Measurements from ENCODE around the gene SIDT1. TPM values are rescaled to one million over a fixed set of nuclear protein-coding genes. Genes with fewer than 3 reads are reported as not detected.

Gene SIDT1
- total RNA-seq, 6 experiments from 2014 or later, result 0.25 to 0.53 (median 0.35) TPM

DNA sequence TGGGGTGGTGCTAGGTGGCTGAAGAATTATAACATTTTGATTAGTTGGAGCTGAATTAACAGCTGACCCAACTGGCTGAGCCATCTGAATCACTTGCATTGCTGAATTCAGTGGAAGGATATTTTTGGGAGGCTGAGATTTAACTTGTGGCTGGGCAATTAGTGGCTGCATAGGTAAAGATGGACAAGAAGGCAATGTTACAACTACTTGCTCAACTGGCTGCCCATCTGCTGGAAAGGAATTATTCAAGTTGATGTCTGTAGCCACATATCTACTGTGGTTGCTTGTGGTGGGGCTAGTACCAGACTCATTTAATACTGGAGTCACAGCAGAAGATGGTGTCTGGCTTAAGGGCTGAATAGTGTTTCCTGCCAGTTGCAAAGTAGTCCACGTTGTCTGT lies 127.6 kb downstream of the SIDT1 start:
- intact Hi-C loops (cut with DNase I), result no loop called here
- no peaks in the 10 kb centered on the region for H3K9me3 ChIP-seq

DNA sequence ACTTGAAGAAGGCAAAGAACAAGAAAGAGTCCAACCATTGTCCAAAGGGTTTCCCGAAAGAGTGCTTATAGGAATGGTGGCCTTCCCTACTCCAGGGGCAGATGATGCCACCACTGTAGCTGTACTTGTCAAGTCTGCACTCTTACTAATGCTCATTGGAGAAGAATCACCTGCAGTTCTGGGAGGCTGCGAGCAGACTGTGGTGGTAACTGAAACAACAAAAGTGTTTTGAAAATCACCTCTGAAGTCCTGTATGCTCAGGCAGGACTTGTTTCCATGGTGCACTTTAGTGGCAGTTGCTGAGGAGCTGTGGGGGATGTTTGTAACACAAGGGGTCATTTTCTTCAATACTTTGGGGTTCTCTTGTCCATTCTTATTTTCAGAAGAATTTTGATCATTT lies 128.1 kb downstream of the SIDT1 start:
- WGBS (ENCODE audit: insufficient coverage, low coverage, low lambda C conversion rate, missing lambda C conversion rate), result 100% methylated on average over 1 of the region's 2 CpGs
- Histone ChIP-seq H3K4me1 (peaks cover 0 to 40% (median 16%) of the 10 kb centered on the region in 4 donors), H3K9me3 (no peaks in the 10 kb centered on the region), H3K27ac (peak overlapping the region in 1 of 3 donors; percentile 93), H3K27me3 (no peaks in the 10 kb centered on the region), H3K36me3 (peaks cover 0 to 10% (median 5%) of the 10 kb centered on the region in 4 donors), H3K4me3 (no peak overlapping the region)
- DNase-seq (no peak), ATAC-seq (no peak)
- TF ChIP-seq POLR2A (IDR thresholded peaks at IDR 0.05), result no peak
- TF ChIP-seq, protein P1, sequence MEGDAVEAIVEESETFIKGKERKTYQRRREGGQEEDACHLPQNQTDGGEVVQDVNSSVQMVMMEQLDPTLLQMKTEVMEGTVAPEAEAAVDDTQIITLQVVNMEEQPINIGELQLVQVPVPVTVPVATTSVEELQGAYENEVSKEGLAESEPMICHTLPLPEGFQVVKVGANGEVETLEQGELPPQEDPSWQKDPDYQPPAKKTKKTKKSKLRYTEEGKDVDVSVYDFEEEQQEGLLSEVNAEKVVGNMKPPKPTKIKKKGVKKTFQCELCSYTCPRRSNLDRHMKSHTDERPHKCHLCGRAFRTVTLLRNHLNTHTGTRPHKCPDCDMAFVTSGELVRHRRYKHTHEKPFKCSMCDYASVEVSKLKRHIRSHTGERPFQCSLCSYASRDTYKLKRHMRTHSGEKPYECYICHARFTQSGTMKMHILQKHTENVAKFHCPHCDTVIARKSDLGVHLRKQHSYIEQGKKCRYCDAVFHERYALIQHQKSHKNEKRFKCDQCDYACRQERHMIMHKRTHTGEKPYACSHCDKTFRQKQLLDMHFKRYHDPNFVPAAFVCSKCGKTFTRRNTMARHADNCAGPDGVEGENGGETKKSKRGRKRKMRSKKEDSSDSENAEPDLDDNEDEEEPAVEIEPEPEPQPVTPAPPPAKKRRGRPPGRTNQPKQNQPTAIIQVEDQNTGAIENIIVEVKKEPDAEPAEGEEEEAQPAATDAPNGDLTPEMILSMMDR (IDR thresholded peaks at IDR 0.05), result no peak
- intact Hi-C loops (cut with DNase I), result no loop called here

More for the DNA sequence above, 127.6 kb downstream of the SIDT1 start:
- Histone ChIP-seq H3K4me3 (no peak overlapping the region), H3K36me3 (peaks cover 0 to 10% (median 5%) of the 10 kb centered on the region in 4 donors), H3K27me3 (no peaks in the 10 kb centered on the region), H3K4me1 (peaks cover 0 to 36% (median 15%) of the 10 kb centered on the region in 4 donors), H3K27ac (no peak overlapping the region)
- no peak for DNase-seq
- no peak for TF ChIP-seq POLR2A (IDR thresholded peaks at IDR 0.05)
- TF ChIP-seq, protein P1 (IDR thresholded peaks at IDR 0.05), result no peak
- 83% methylated on average over 1 of the region's 1 CpG for WGBS (ENCODE audit: insufficient coverage, low coverage, low lambda C conversion rate, missing lambda C conversion rate)
- no peak for ATAC-seq

DNA sequence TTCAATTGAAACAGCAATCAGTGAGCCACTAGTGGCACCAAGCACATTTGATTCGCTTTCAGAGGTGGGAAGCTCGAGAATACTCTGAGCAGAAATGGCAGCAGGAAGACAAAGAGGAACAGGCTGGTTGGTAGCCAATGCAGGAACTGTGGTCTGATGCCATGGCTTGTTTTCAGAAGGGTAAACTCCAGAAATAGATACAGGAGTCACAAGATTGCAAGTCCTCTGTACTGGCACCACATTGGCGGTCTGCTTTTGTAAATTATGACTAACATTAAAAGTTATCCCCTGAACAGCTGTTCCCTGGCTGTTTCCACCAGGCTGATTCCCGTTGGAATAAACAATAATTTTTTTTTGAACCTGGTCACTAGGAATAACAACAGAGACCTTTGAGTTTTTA lies 128.5 kb downstream of the SIDT1 start:
- no peak overlapping the region for H3K4me3 ChIP-seq
- peak overlapping the region in 2 of 3 donors; percentile 83 to 93 for H3K27ac ChIP-seq
- no peaks in the 10 kb centered on the region for H3K9me3 ChIP-seq
- no peaks in the 10 kb centered on the region for H3K27me3 ChIP-seq
- peak in 3 of 4 donors; percentile 9 to 52 (median 43) for ATAC-seq
- 72% methylated on average over 3 of the region's 4 CpGs for WGBS (ENCODE audit: insufficient coverage, low coverage, low lambda C conversion rate, missing lambda C conversion rate)
- peak in 2 of 3 donors; percentile 23 to 56 for DNase-seq
- H3K36me3 ChIP-seq, result peaks cover 0 to 10% (median 5%) of the 10 kb centered on the region in 4 donors
- TF ChIP-seq, protein P1 (IDR thresholded peaks at IDR 0.05), result no peak
- TF ChIP-seq POLR2A (IDR thresholded peaks at IDR 0.05), result no peak
- peaks cover 0 to 40% (median 16%) of the 10 kb centered on the region in 4 donors for H3K4me1 ChIP-seq
- intact Hi-C loops (cut with DNase I), result no loop called here

DNA sequence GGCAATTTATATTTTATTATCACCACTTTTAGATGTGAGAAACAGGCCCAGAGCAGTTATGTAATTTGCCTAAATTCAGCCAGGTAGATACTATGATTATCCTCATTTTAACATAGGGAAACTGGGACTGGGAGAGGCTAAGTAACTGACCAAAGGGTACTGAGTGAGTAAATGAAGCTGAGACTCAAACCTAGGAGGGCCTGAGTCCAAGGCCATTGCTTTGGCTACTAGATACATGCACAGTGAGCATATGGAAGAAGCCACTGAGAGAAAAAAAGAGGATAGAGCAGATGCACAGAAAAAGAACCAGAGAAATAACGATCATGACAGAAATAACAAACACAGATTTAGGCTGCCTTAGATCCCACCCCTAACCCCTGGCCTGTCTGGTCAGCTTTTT lies 130.5 kb downstream of the SIDT1 start:
- no peaks in the 10 kb centered on the region for H3K9me3 ChIP-seq
- ATAC-seq (peak; percentile 23 to 61 (median 56)), DNase-seq (peak in 1 of 3 donors; percentile 49)
- H3K4me3 ChIP-seq, result peak overlapping the region in 1 of 3 donors; percentile 24
- WGBS (ENCODE audit: insufficient coverage, low coverage, low lambda C conversion rate, missing lambda C conversion rate), result 38% methylated on average over 1 of the region's 1 CpG
- H3K27ac ChIP-seq, result peak overlapping the region; percentile 83 to 93 (median 89)
- peaks cover 0 to 10% (median 5%) of the 10 kb centered on the region in 4 donors for H3K36me3 ChIP-seq
- no peak for TF ChIP-seq POLR2A (IDR thresholded peaks at IDR 0.05)
- TF ChIP-seq, protein P1 (IDR thresholded peaks at IDR 0.05), result no peak
- intact Hi-C loops (cut with DNase I), result no loop called here
- peaks cover 0 to 40% (median 16%) of the 10 kb centered on the region in 4 donors for H3K4me1 ChIP-seq
- no peaks in the 10 kb centered on the region for H3K27me3 ChIP-seq

Data from right lobe of liver (tissue), 6 donors.